ENCODE data around the gene VSTM4. TPM values are rescaled to one million over a fixed set of nuclear protein-coding genes. Genes with fewer than 3 reads are reported as not detected.
A peak's percentile ranks its signal among the peaks of the same experiment; 100 is the strongest.

VSTM4 gene
- total and polyA plus RNA-seq, 2 of the 4 experiments (the other 2 are of a cell fraction), result 2.4 to 2.9 TPM

DNA sequence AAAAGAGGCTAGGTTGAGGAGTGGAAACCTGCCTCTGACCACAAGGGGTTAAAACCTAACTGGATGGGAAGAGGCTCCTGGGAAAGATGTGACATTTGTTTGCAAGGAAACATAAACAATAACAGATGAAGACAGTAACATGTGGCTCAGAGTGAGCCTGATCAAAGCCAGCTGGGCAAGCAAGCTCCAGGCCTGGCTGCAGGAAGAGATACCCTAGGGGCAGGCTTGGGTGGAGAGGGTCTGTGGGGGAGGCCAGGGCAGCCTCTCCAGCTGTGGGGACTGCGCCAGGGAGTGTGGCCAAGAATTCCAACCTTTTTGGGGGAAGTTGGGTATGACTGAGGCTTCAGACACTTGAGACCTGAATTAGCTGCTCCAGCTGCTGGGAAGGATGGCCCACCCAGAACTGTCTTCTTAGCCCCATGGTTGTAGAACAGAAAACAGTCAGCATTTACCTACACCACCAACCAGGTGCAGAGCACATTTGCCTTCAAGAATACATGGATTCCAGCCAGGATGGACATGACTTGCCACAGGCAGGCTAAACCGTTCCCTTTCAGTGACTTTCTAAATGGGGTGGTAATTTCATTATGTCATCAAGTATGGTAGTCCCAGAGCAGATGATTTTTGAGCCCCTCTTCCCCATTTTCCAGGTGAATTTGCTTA, 28.9 kb upstream of the VSTM4 start (continued):
- TF ChIP-seq RAD21 (IDR thresholded peaks at IDR 0.05; ENCODE audit: low read length), result no peak

DNA sequence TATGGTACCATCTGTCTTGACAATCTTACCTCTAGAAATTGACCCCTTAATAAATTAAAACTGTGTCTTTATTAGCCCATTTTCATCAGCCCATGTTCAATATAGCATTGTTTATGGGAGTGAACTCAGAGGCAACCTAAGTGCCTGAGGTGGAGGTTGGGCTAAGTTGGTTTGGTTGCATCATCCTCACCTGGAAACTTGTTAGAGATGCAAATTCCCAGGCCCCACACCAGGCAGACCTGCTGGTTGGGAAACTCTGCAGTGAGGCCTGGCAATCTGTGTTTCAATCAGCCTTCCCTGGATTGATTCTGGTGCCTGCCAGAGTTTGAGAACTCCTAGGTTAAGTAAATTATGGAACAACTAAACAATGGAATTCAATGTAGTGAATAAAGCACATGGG, 27.9 kb upstream of the VSTM4 start:
- no peaks in the 10 kb centered on the region for H3K27me3 ChIP-seq (ENCODE audit: control insufficient read depth, insufficient read depth, low read length)
- 0 out of 3 replicates have a peak overlapping the region, but pooled peaks have one; percentile 30 for H2BK15ac ChIP-seq (ENCODE audit: low read depth, low read length)
- ATAC-seq (ENCODE audit: low read depth), result no peak
- DNase-seq, result no peak
- H3K36me3 ChIP-seq (ENCODE audit: control insufficient read depth, insufficient read depth, low read length), result no peaks in the 10 kb centered on the region
- H3K18ac ChIP-seq (ENCODE audit: low read depth, low read length), result peak overlapping the region; percentile 86
- peaks cover 48% of the 10 kb centered on the region for H3K4me1 ChIP-seq (ENCODE audit: control insufficient read depth, insufficient read depth, low read length)
- H3K23ac ChIP-seq (ENCODE audit: low read depth, low read length), result no peak overlapping the region
- peak; percentile 35; the same call in 1 of the 2 replicates for TF ChIP-seq CEBPB (IDR thresholded peaks at IDR 0.05; ENCODE audit: low read depth, low read length)
- no peak for TF ChIP-seq RCOR1 (IDR thresholded peaks at IDR 0.05; ENCODE audit: insufficient replicate concordance, low read length)
- TF ChIP-seq, protein P1, sequence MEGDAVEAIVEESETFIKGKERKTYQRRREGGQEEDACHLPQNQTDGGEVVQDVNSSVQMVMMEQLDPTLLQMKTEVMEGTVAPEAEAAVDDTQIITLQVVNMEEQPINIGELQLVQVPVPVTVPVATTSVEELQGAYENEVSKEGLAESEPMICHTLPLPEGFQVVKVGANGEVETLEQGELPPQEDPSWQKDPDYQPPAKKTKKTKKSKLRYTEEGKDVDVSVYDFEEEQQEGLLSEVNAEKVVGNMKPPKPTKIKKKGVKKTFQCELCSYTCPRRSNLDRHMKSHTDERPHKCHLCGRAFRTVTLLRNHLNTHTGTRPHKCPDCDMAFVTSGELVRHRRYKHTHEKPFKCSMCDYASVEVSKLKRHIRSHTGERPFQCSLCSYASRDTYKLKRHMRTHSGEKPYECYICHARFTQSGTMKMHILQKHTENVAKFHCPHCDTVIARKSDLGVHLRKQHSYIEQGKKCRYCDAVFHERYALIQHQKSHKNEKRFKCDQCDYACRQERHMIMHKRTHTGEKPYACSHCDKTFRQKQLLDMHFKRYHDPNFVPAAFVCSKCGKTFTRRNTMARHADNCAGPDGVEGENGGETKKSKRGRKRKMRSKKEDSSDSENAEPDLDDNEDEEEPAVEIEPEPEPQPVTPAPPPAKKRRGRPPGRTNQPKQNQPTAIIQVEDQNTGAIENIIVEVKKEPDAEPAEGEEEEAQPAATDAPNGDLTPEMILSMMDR (conservative IDR thresholded peaks at IDR 0.05; ENCODE audit: low read depth, low read length), result no peak
- TF ChIP-seq, protein P2, sequence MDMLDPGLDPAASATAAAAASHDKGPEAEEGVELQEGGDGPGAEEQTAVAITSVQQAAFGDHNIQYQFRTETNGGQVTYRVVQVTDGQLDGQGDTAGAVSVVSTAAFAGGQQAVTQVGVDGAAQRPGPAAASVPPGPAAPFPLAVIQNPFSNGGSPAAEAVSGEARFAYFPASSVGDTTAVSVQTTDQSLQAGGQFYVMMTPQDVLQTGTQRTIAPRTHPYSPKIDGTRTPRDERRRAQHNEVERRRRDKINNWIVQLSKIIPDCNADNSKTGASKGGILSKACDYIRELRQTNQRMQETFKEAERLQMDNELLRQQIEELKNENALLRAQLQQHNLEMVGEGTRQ (IDR thresholded peaks at IDR 0.05; ENCODE audit: low read depth, low read length), result no peak
- TF ChIP-seq BHLHE40 (IDR thresholded peaks at IDR 0.05; ENCODE audit: low read depth, low read length), result no peak
- TF ChIP-seq FOS (IDR thresholded peaks at IDR 0.05; ENCODE audit: low read depth, low read length), result no peak
- peak overlapping the region; percentile 7; the same call in 1 of the 2 replicates for H2AK5ac ChIP-seq (ENCODE audit: low read depth, low read length)
- in situ Hi-C loops (cut with MboI; ENCODE audit: low sequenced_read_pairs), result no loop called here
- no TSS peak for BruUV-seq (replicated peaks)
- H3K56ac ChIP-seq (ENCODE audit: extremely low read depth, insufficient read depth, low read length), result no peak overlapping the region
- H2AK9ac ChIP-seq (replicated peaks; ENCODE audit: low read depth, low read length, poor library complexity), result no peak overlapping the region
- H2BK120ac ChIP-seq (ENCODE audit: low read depth, low read length), result peak overlapping the region; percentile 43
- no peak overlapping the region for H2AFZ ChIP-seq (replicated peaks; ENCODE audit: low read length, poor library complexity)
- ChIA-PET POLR2A (ENCODE audit: unreplicated experiment) (no interaction called here), CTCF (no interaction called here)
- H4K5ac ChIP-seq (ENCODE audit: low read depth, low read length), result peak overlapping the region; percentile 62
- H4K20me1 ChIP-seq (ENCODE audit: insufficient read depth, low read length), result peaks cover 13% of the 10 kb centered on the region; the same call in 1 of the 2 replicates
- H3K4ac ChIP-seq (ENCODE audit: low read depth, low read length), result peak overlapping the region; percentile 32
- no peak overlapping the region for H3K9ac ChIP-seq (ENCODE audit: low read depth, low read length)
- peak overlapping the region; percentile 43; the same call in 1 of the 2 replicates for H4K91ac ChIP-seq (ENCODE audit: insufficient read depth, low read depth, low read length)
- H3K9me3 ChIP-seq (ENCODE audit: control insufficient read depth, insufficient read depth, low read length), result no peaks in the 10 kb centered on the region; the same call in 1 of the 2 replicates
- peak overlapping the region; percentile 24 for H3K14ac ChIP-seq (replicated peaks; ENCODE audit: low read depth, low read length)
- H3K4me3 ChIP-seq (ENCODE audit: insufficient read depth, low read depth, low read length), result no peak overlapping the region
- dilution Hi-C loops (cut with HindIII; ENCODE audit: low sequenced_read_pairs, unreplicated experiment), result no loop called here
- no peaks in the 10 kb centered on the region for H3K79me1 ChIP-seq (ENCODE audit: low read depth in 1 of 2, low read length in 2 of 2)
- H4K8ac ChIP-seq (ENCODE audit: low read depth in 2 of 2, low read length in 2 of 2), result peak overlapping the region in 1 of 2 experiments; percentile 16; a peak in 1 of 4 replicates
- peaks cover 30% of the 10 kb centered on the region for H3K9me1 ChIP-seq (ENCODE audit: insufficient read depth, low read length)
- peak overlapping the region; percentile 60 for H2BK20ac ChIP-seq (ENCODE audit: low read depth, low read length)
- peak overlapping the region; percentile 69; the same call in 1 of the 2 replicates for H3K27ac ChIP-seq (ENCODE audit: insufficient read depth, low read length)
- no peak overlapping the region for H3K4me2 ChIP-seq (ENCODE audit: low read depth, low read length)
- intact Hi-C loops (cut with micrococcal nuclease), result no loop called here
- H2BK5ac ChIP-seq (ENCODE audit: low read depth, low read length, poor library complexity, severe bottlenecking), result peak overlapping the region; percentile 44
